Vagina (tissue), 2 donors: ENCODE results near the gene MAP4K1. TPM values are rescaled to one million over a fixed set of nuclear protein-coding genes. Genes with fewer than 3 reads are reported as not detected.
"Not testable (repeated sequence)": the region's sequence is repeated elsewhere in the genome, so short reads cannot be mapped to it uniquely, and the experiment has no call there.

ENCODE experiments used
- DNase-seq, 2 donors: peaks; one replicate each; pipeline ENCODE4 v3.0.0-alpha.2; 2017; ENCODE audit errors: extremely low spot score in 2 of 2
- H3K27ac ChIP-seq: fragments of 200-600 bp; sonication (generic); one replicate; pipeline ENCODE4 v1.5.1; 2019
- H3K27me3 ChIP-seq: fragments of 200-600 bp; sonication (generic); one replicate; pipeline ENCODE4 v1.5.1; 2019
- H3K36me3 ChIP-seq, 2 donors: fragments of 200-600 bp; sonication (generic); one replicate each; pipeline ENCODE4 v1.5.1; 2017 to 2019
- H3K4me1 ChIP-seq: fragments of 200-600 bp; sonication (generic); one replicate; pipeline ENCODE4 v1.5.1; 2019
- H3K4me3 ChIP-seq, 2 donors: fragments of 200-600 bp; sonication (generic); 1 replicate in 1 of 2; 2 replicates in 1 of 2; pipeline ENCODE4 v1.5.1; 2016 to 2019
- H3K9me3 ChIP-seq: fragments of 200-600 bp; sonication (generic); one replicate; pipeline ENCODE4 v1.5.1; 2019
- CTCF ChIP-seq, 3 experiments: fragments of 450-650 bp in 2 of 3; fragments of 200-600 bp in 1 of 3; sonication (generic) in 1 of 3; IDR thresholded peaks; one replicate each; pipeline ENCODE4 v1.5.1; 2017 to 2019; ENCODE audit warnings: antibody characterized with exemption in 3 of 3, mild to moderate bottlenecking in 2 of 3, moderate library complexity in 2 of 3
- POLR2A ChIP-seq, 2 donors: fragments of 450-650 bp; IDR thresholded peaks; one replicate each; pipeline ENCODE4 v1.6.1; 2017; ENCODE audit warnings: antibody characterized with exemption in 2 of 2, mild to moderate bottlenecking in 2 of 2, moderate library complexity in 2 of 2
- POLR2AphosphoS5 ChIP-seq, 2 donors: sonication (generic); formaldehyde crosslinking; IDR thresholded peaks; one replicate each; pipeline ENCODE4 v1.9.0; 2017; ENCODE audit warnings: antibody characterized with exemption in 2 of 2, mild to moderate bottlenecking in 2 of 2, low read depth in 1 of 2; ENCODE audit not compliant: insufficient read depth in 1 of 2
- intact Hi-C: fragments of 100-400 bp; cut with DNase I; formaldehyde crosslinking; loops from one replicate; pipeline ENCODE4 v1.15.1; 2023
- total RNA-seq: library from RNA; depleted of rRNA; stranded (reverse); fragments of >200 nt; gene quantifications from one replicate; pipeline ENCODE4 v1.2.3, GENCODE V29; 2016

Gene MAP4K1
- total RNA-seq, 1 donor from 2014 or later: 47.9 TPM

DNA sequence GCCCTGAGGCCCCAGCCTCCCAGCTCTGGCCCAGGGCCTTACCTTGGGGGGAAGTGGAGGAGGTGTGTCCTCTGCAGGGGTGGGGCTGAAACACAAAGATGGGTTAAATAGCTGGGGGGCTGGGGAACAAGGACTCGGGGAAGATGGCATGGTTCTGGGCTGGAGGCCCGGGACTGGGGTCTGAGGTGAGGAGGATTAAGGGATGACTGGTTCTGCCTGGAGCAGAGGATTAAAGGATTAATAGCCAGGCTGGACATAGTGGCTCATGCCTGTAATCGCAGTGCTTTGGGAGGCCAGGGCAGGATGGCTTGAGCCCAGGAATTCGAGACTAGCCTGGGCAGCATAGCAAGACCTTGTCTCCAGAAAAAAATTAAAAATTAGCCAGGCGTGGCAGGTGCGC lies 11.6 kb downstream of the MAP4K1 start:
- H3K4me1 ChIP-seq: no peaks in the 10 kb centered on the region
- TF ChIP-seq POLR2A (IDR thresholded peaks at IDR 0.05) (no peak), POLR2AphosphoS5 (IDR thresholded peaks at IDR 0.05; ENCODE audit: insufficient read depth in 1 of 2, low read depth in 1 of 2) (no peak), CTCF (IDR thresholded peaks at IDR 0.05) (no peak)
- DNase-seq: no peak
- intact Hi-C loops: no loop called here
- H3K9me3 ChIP-seq: no peaks in the 10 kb centered on the region
- no peak overlapping the region for H3K27ac ChIP-seq
- H3K27me3 ChIP-seq: no peaks in the 10 kb centered on the region
- no peaks in the 10 kb centered on the region for H3K36me3 ChIP-seq
- no peak overlapping the region for H3K4me3 ChIP-seq

DNA sequence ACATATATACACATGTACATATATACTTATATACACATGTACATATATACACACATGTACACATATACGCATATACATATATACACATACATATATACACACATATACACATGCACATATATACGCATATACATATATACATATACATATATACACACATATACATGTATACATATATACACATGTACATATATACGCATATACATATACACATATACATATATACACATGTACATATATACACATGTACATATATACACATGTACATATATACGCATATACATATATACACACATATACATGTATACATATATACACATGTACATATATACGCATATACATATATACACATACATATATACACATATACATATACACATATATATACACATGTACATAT lies 14.9 kb downstream of the MAP4K1 start:
- H3K27me3 ChIP-seq, DNase-seq, H3K9me3 ChIP-seq, intact Hi-C loops, H3K4me1 ChIP-seq, H3K36me3 ChIP-seq, H3K4me3 ChIP-seq, H3K27ac ChIP-seq: not testable (repeated sequence)

- Histone ChIP-seq H3K9me3 (no peaks in the 10 kb centered on the region), H3K27ac (no peak overlapping the region), H3K36me3 (no peaks in the 10 kb centered on the region), H3K4me3 (no peak overlapping the region), H3K4me1 (peaks cover 6% of the 10 kb centered on the region), H3K27me3 (no peaks in the 10 kb centered on the region)
- TF ChIP-seq POLR2AphosphoS5 (IDR thresholded peaks at IDR 0.05; ENCODE audit: insufficient read depth in 1 of 2, low read depth in 1 of 2) (no peak), POLR2A (IDR thresholded peaks at IDR 0.05) (no peak), CTCF (IDR thresholded peaks at IDR 0.05) (no peak)
- intact Hi-C loops: no loop called here
- no peak for DNase-seq
Observed at GRCh38 chr19:38599722-38600121, 18.0 kb downstream of the MAP4K1 start.

GRCh38 chr19:38597075-38597474 lies 20.7 kb downstream of the MAP4K1 start:
- TF ChIP-seq POLR2A (IDR thresholded peaks at IDR 0.05) (no peak), CTCF (IDR thresholded peaks at IDR 0.05) (no peak), POLR2AphosphoS5 (IDR thresholded peaks at IDR 0.05; ENCODE audit: insufficient read depth in 1 of 2, low read depth in 1 of 2) (no peak)
- peak in 1 of 2 donors; percentile 67 for DNase-seq
- Histone ChIP-seq H3K27ac (no peak overlapping the region), H3K36me3 (no peaks in the 10 kb centered on the region), H3K4me3 (no peak overlapping the region), H3K9me3 (no peaks in the 10 kb centered on the region), H3K4me1 (peaks cover 6% of the 10 kb centered on the region), H3K27me3 (no peaks in the 10 kb centered on the region)
- intact Hi-C loops: no loop called here

DNA sequence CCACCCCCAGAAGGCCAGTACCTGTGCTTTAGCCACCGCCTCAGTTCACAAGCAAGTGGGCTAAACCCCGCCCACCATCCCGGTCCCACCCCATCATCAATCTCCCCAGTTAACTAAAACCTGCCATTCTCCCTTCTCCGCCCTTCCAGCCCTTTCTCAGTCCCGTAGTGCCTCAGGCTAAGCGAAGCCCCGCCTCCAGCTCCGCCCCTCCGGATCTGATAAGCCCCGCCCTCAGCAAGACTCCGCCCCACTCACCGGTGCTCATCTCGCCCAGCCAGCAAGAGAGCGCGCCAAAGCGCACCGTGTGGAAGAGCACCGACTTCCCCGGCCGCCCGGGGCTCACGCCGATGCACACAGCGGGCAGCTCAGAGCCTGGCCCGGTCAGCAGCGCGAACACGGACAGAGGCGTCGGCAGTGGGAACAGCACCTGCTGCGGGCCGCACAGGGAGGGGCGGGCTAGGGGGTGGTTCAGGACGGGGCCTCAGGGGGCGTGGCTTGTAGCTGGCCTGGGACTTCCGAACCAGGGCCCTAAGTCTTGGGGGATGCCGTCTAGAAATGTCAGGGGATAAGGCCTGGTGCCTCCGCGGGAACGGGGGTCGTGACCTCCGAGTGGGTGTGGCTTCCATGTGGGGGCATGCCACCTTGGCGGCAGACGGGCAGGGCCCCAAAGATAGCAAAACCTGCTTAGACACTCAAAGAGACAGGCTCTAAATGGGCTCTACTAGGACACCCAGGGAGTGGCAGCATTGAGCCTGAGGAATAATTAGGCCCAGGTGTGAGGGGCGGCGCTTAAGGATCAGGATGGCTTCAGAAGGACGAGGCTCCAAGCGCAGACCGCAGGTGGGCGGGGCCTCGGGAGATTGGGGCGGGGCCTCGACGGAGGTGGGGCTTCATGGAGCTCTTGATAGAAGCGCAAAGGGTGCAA lies 21.4 kb downstream of the MAP4K1 start:
- TF ChIP-seq POLR2AphosphoS5 (IDR thresholded peaks at IDR 0.05; ENCODE audit: insufficient read depth in 1 of 2, low read depth in 1 of 2) (no peak), POLR2A (IDR thresholded peaks at IDR 0.05) (no peak), CTCF (IDR thresholded peaks at IDR 0.05) (no peak)
- no peaks in the 10 kb centered on the region for H3K27me3 ChIP-seq

More for the DNA sequence above, 21.4 kb downstream of the MAP4K1 start:
- no peak overlapping the region for H3K27ac ChIP-seq
- intact Hi-C loops: no loop called here
- no peaks in the 10 kb centered on the region for H3K9me3 ChIP-seq
- peak in 1 of 2 donors; percentile 71 for DNase-seq
- H3K4me1 ChIP-seq: peaks cover 6% of the 10 kb centered on the region
- no peaks in the 10 kb centered on the region for H3K36me3 ChIP-seq
- peak overlapping the region in 1 of 2 donors; percentile 17 for H3K4me3 ChIP-seq
